ENCODE measurements around the gene CLASRP. TPM values are rescaled to one million over a fixed set of nuclear protein-coding genes. Genes with fewer than 3 reads are reported as not detected.

Gene CLASRP
- total and polyA plus RNA-seq, 2 of the 8 experiments (the other 6 are each of a cell fraction or from before 2014, with no cell fraction given), result 22.3 to 71.7 TPM

DNA sequence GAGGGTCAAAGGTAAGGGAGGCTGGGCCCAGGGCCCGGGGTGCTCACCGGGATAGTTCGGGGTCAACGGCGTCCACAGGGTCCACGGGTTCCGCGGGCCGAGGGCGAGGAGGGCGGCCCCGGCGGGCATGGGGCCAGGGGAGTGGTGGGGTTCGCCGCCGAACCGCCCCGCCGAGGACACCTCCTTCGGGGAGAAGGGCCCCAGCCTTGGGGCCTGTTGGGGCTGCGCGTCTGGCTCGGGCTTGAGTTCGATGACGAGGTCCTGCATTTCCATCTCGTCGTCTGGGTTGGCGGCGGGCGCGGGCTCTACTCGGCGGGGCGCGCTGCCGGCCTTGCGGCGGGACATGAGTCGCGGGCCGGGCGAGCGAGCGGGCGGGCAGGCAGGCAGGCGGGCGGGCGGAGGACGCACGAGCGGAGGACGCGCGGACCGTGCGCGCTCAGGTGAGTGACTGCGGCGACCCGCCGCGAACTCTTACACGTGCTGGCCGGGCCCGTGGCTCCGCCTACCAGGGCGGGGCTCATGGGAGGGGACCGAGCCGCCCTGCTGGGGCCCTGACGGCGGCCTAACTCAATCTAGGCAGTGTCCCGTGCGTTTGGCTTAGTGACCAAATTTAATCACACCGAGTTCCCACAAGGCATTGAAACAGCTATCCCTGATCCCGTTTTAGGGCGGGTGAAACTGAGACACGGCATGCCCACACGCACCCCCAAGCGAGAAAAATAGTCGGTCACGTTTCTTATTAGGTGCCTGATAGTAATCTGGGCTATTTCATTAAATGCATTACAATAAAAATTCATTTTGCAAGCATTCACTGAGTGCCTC lies 37.4 kb downstream of the CLASRP start, which contains the start of gene ZNF296 (continued):
- TF ChIP-seq RFX5 (IDR thresholded peaks at IDR 0.05; ENCODE audit: borderline replicate concordance, low read depth, low read length), result no peak
- TF ChIP-seq CBX8 (IDR thresholded peaks at IDR 0.05; ENCODE audit: borderline replicate concordance, low read depth, low read length), result no peak
- TF ChIP-seq POU5F1 (IDR thresholded peaks at IDR 0.05; ENCODE audit: low read depth, low read length), result no peak
- no peak for TF ChIP-seq EGR1 (IDR thresholded peaks at IDR 0.05; ENCODE audit: borderline replicate concordance, low read depth, low read length)
- TF ChIP-seq POLR2AphosphoS5 (IDR thresholded peaks at IDR 0.05; ENCODE audit: low read depth, low read length), result peak; percentile 71

Measured in H1 (cell line).